Liver (tissue), 9 donors: ENCODE measurements around the gene NUDCD2. TPM values are rescaled to one million over a fixed set of nuclear protein-coding genes. Genes with fewer than 3 reads are reported as not detected.

Experiments used
- DNase-seq: peaks from one replicate; pipeline ENCODE4 v3.0.0-alpha.2; 2017; ENCODE audit warnings: low spot score
- H3K27ac ChIP-seq, 2 donors: one replicate each; pipeline ENCODE4 v1.7.0; 2013; ENCODE audit warnings: inconsistent platforms in 2 of 2, low read length in 2 of 2, control low read depth in 1 of 2, low read depth in 1 of 2, mild to moderate bottlenecking in 1 of 2
- H3K27me3 ChIP-seq, 4 donors: one replicate each; pipeline versions ENCODE4 v1.6.1 to v1.7.0; 2013; ENCODE audit warnings: low read length in 3 of 4, inconsistent platforms in 1 of 4, mild to moderate bottlenecking in 1 of 4, moderate library complexity in 1 of 4; ENCODE audit not compliant: control insufficient read depth in 4 of 4, insufficient read depth in 4 of 4
- H3K36me3 ChIP-seq, 4 donors: one replicate each; pipeline versions ENCODE4 v1.6.1 to v1.7.0; 2013; ENCODE audit warnings: low read length in 3 of 4, mild to moderate bottlenecking in 3 of 4, low read depth in 1 of 4, moderate library complexity in 1 of 4; ENCODE audit not compliant: control insufficient read depth in 4 of 4, insufficient read depth in 3 of 4
- H3K4me1 ChIP-seq, 4 donors: one replicate each; pipeline versions ENCODE4 v1.6.1 to v1.7.0; 2013; ENCODE audit warnings: low read length in 3 of 4, mild to moderate bottlenecking in 3 of 4, moderate library complexity in 1 of 4; ENCODE audit not compliant: control insufficient read depth in 4 of 4, insufficient read depth in 4 of 4
- H3K4me3 ChIP-seq, 3 donors: one replicate each; pipeline versions ENCODE4 v1.6.1 to v1.7.0; 2013; ENCODE audit warnings: low read length in 3 of 3, control low read depth in 1 of 3, low read depth in 1 of 3, mild to moderate bottlenecking in 1 of 3
- H3K9ac ChIP-seq, 2 donors: one replicate each; pipeline ENCODE4 v1.7.0; 2013; ENCODE audit warnings: low read length in 2 of 2, mild to moderate bottlenecking in 2 of 2, moderate library complexity in 2 of 2, control low read depth in 1 of 2, low read depth in 1 of 2
- H3K9me3 ChIP-seq, 4 donors: one replicate each; pipeline versions ENCODE4 v1.6.1 to v1.7.0; 2013; ENCODE audit warnings: low read length in 3 of 4; ENCODE audit not compliant: control insufficient read depth in 4 of 4
- CTCF ChIP-seq: fragments of 150-350 bp; IDR thresholded peaks from 2 replicates; pipeline ENCODE4 v1.5.1; 2017; ENCODE audit warnings: improper control_type of control experiment, low read depth, low read length; ENCODE audit not compliant: missing input control
- EGR1 ChIP-seq, 2 donors: IDR thresholded peaks; 2 replicates each; pipeline ENCODE4 v1.6.1; 2016 to 2018; ENCODE audit warnings: antibody characterized with exemption in 2 of 2, low read depth in 2 of 2
- FOXA1 ChIP-seq: IDR thresholded peaks from 2 replicates; pipeline ENCODE4 v1.6.1; 2016; ENCODE audit warnings: antibody characterized with exemption
- FOXA2 ChIP-seq: IDR thresholded peaks from 2 replicates; pipeline ENCODE4 v1.6.1; 2016; ENCODE audit warnings: antibody characterized with exemption
- GABPA ChIP-seq, 2 donors: IDR thresholded peaks in 1 of 2; conservative IDR thresholded peaks in 1 of 2; 2 replicates each; pipeline ENCODE4 v1.6.1; 2016; ENCODE audit warnings: antibody characterized with exemption in 2 of 2, mild to moderate bottlenecking in 1 of 2, moderate library complexity in 1 of 2
- HNF4A ChIP-seq, 2 donors: conservative IDR thresholded peaks; 2 replicates each; pipeline ENCODE4 v1.6.1; 2016; ENCODE audit warnings: antibody characterized with exemption in 2 of 2, mild to moderate bottlenecking in 2 of 2
- HNF4G ChIP-seq: IDR thresholded peaks from 2 replicates; pipeline ENCODE4 v1.6.1; 2016; ENCODE audit warnings: antibody characterized with exemption
- JUND ChIP-seq, 2 donors: IDR thresholded peaks; 2 replicates each; pipeline ENCODE4 v1.6.1; 2016; ENCODE audit warnings: antibody characterized with exemption in 2 of 2
- MAX ChIP-seq: IDR thresholded peaks from 2 replicates; pipeline ENCODE4 v1.6.1; 2016; ENCODE audit warnings: antibody characterized with exemption
- NR2F2 ChIP-seq: IDR thresholded peaks from 2 replicates; pipeline ENCODE4 v1.6.1; 2016; ENCODE audit warnings: antibody characterized with exemption
- RAD21 ChIP-seq, 2 donors: IDR thresholded peaks; 2 replicates each; pipeline ENCODE4 v1.6.1; 2016; ENCODE audit warnings: antibody characterized with exemption in 2 of 2, mild to moderate bottlenecking in 2 of 2
- REST ChIP-seq: IDR thresholded peaks from 2 replicates; pipeline ENCODE4 v1.6.1; 2016; ENCODE audit warnings: antibody characterized with exemption, mild to moderate bottlenecking
- SP1 ChIP-seq: IDR thresholded peaks from 2 replicates; pipeline ENCODE4 v1.6.1; 2018; ENCODE audit warnings: antibody characterized with exemption, mild to moderate bottlenecking
- TAF1 ChIP-seq: conservative IDR thresholded peaks from 2 replicates; pipeline ENCODE4 v1.6.1; 2016; ENCODE audit warnings: antibody characterized with exemption, mild to moderate bottlenecking
- YY1 ChIP-seq: IDR thresholded peaks from 2 replicates; pipeline ENCODE4 v1.6.1; 2016; ENCODE audit warnings: antibody characterized with exemption, mild to moderate bottlenecking
- ZBTB33 ChIP-seq: IDR thresholded peaks from 2 replicates; pipeline ENCODE4 v1.6.1; 2016; ENCODE audit warnings: antibody characterized with exemption
- WGBS: extraction: QIAGEN DNeasy Blood & Tissue Kit; methylation state at CpG from one replicate; pipeline ENCODE4 v1.1.7; 2013; 5-methylcytosine and 5-hydroxymethylcytosine counted together
- polyA plus RNA-seq, 2 donors: library from polyadenylated mRNA; stranded (reverse) in 1 of 2; unstranded in 1 of 2; fragments of 200-250 nt in 1 of 2; fragments of >200 nt in 1 of 2; fragmentation: Nextera tagmentation in 1 of 2; extraction: Ambion mirVana in 1 of 2; gene quantifications; one replicate each; pipeline versions ENCODE4 v1.2.1 to v1.2.3, GENCODE V29; 2013 to 2015
- total RNA-seq, 2 donors: library from RNA; depleted of rRNA; stranded (reverse); fragments of >200 nt; gene quantifications; one replicate each; pipeline ENCODE4 v1.2.3, GENCODE V29; 2014
- donor health status: healthy.
- donor health status: healthy.
- donor health status: healthy.
- donor health status: healthy.
- donor health status: healthy.

The NUDCD2 gene
- total and polyA plus RNA-seq, 4 donors, result 1.8 to 32.0 (median 4.3) TPM

GRCh38 chr5:163402007-163402406 lies 57.9 kb downstream of the NUDCD2 start:
- no peaks in the 10 kb centered on the region for H3K9me3 ChIP-seq
- H3K4me3 ChIP-seq, result no peak overlapping the region
- H3K36me3 ChIP-seq, result no peaks in the 10 kb centered on the region
- WGBS, result 92% methylated on average over 2 of the region's 2 CpGs
- no peak overlapping the region for H3K9ac ChIP-seq
- TF ChIP-seq NR2F2, result no peak
- no peak for TF ChIP-seq FOXA2
- no peak for TF ChIP-seq TAF1
- no peak for TF ChIP-seq FOXA1
- no peak for TF ChIP-seq SP1
- no peak for TF ChIP-seq HNF4G
- TF ChIP-seq YY1, result no peak
- no peak for TF ChIP-seq HNF4A (conservative IDR thresholded peaks at IDR 0.05)
- TF ChIP-seq EGR1 (IDR thresholded peaks at IDR 0.05; ENCODE audit: low read depth in 2 of 2), result no peak
- TF ChIP-seq CTCF, result no peak
- no peak for TF ChIP-seq ZBTB33
- no peaks in the 10 kb centered on the region for H3K27me3 ChIP-seq
- no peaks in the 10 kb centered on the region for H3K4me1 ChIP-seq
- no peak for DNase-seq
- no peak overlapping the region for H3K27ac ChIP-seq

GRCh38 chr5:163401271-163401670 lies 58.6 kb downstream of the NUDCD2 start:
- TF ChIP-seq ZBTB33, result no peak
- TF ChIP-seq TAF1, result no peak
- no peak for TF ChIP-seq GABPA (IDR thresholded peaks at IDR 0.05 in 1 of 2, conservative IDR thresholded peaks at IDR 0.05 in 1 of 2)
- TF ChIP-seq YY1, result no peak
- no peak for TF ChIP-seq FOXA1
- no peak for DNase-seq
- H3K27me3 ChIP-seq, result no peaks in the 10 kb centered on the region
- H3K9ac ChIP-seq, result no peak overlapping the region
- H3K36me3 ChIP-seq, result no peaks in the 10 kb centered on the region
- no peaks in the 10 kb centered on the region for H3K4me1 ChIP-seq
- H3K4me3 ChIP-seq, result no peak overlapping the region
- WGBS, result 82% methylated on average over 4 of the region's 4 CpGs
- H3K27ac ChIP-seq, result no peak overlapping the region
- no peaks in the 10 kb centered on the region for H3K9me3 ChIP-seq

GRCh38 chr5:163399923-163400322 lies 60.0 kb downstream of the NUDCD2 start:
- DNase-seq, result no peak
- 73% methylated on average over 4 of the region's 4 CpGs for WGBS
- Histone ChIP-seq H3K27ac (no peak overlapping the region), H3K9me3 (no peaks in the 10 kb centered on the region), H3K27me3 (no peaks in the 10 kb centered on the region), H3K4me3 (no peak overlapping the region), H3K4me1 (no peaks in the 10 kb centered on the region), H3K36me3 (no peaks in the 10 kb centered on the region), H3K9ac (no peak overlapping the region)
- TF ChIP-seq CTCF (no peak), RAD21 (IDR thresholded peaks at IDR 0.05) (no peak), HNF4G (no peak), SP1 (no peak), MAX (no peak), REST (no peak), GABPA (IDR thresholded peaks at IDR 0.05 in 1 of 2, conservative IDR thresholded peaks at IDR 0.05 in 1 of 2) (no peak), JUND (IDR thresholded peaks at IDR 0.05) (no peak)
